Karpas-422 (cell line): ENCODE measurements around the gene ACCS. TPM values are rescaled to one million over a fixed set of nuclear protein-coding genes. Genes with fewer than 3 reads are reported as not detected.

ENCODE experiments used
- total RNA-seq: library from RNA; depleted of rRNA; stranded (reverse); fragments of >200 nt; shearing (Covaris generic); gene quantifications from 2 replicates; pipeline ENCODE4 v1.2.3, GENCODE V29; 2014; ENCODE audit warnings: low replicate concordance; rRNA removed

ACCS gene
- total RNA-seq, 1 experiment from 2014 or later: 65.3 TPM

Other genes with a start within 250 kb of the ACCS start
- gene ALKBH3, start 185.4 kb upstream of the ACCS start, total RNA-seq: not detected in 2 replicates
- not detected in 2 replicates for gene C11orf96, start 123.6 kb upstream of the ACCS start, total RNA-seq
- gene ACCSL, start 18.3 kb upstream of the ACCS start, total RNA-seq: not detected in 2 replicates
- gene EXT2, start 29.4 kb downstream of the ACCS start, total RNA-seq: 51.5 and 64.0 TPM in 2 replicates
- not detected in 2 replicates for gene ALX4, start 243.9 kb downstream of the ACCS start, total RNA-seq